ENCODE data around the gene TREH.

- no peak for TF ChIP-seq EZH2phosphoT487 (IDR thresholded peaks at IDR 0.05; ENCODE audit: insufficient read depth, low read depth)
- no peak for TF ChIP-seq EZH2 (IDR thresholded peaks at IDR 0.05; ENCODE audit: insufficient read depth, poor library complexity, severe bottlenecking)
Measured at GRCh38 chr11:118635237-118635591, 44.2 kb downstream of the TREH start.

Measured in GM23248 (cell line).